IPS DF 6.9 (cell line): Measurements from ENCODE around the gene HCN2.

Experiments used
- DNase-seq: peaks from one replicate; pipeline ENCODE4 v3.0.0-alpha.2; 2013; ENCODE audit warnings: low read depth, low spot score
- H3K27ac ChIP-seq: one replicate; pipeline ENCODE4 v1.5.1; 2013; ENCODE audit warnings: low read length, control low read depth
- H3K27me3 ChIP-seq: 2 replicates; pipeline ENCODE4 v1.6.1; 2013; ENCODE audit warnings: mild to moderate bottlenecking, low read length; ENCODE audit not compliant: control insufficient read depth, insufficient read depth
- H3K36me3 ChIP-seq: 2 replicates; pipeline ENCODE4 v1.6.1; 2013; ENCODE audit warnings: low read length; ENCODE audit not compliant: control insufficient read depth, insufficient read depth
- H3K4me1 ChIP-seq: 2 replicates; pipeline ENCODE4 v1.6.1; 2013; ENCODE audit warnings: low read length; ENCODE audit not compliant: control insufficient read depth, insufficient read depth
- H3K4me3 ChIP-seq: 2 replicates; pipeline ENCODE4 v1.5.1; 2013; ENCODE audit warnings: mild to moderate bottlenecking, low read length
- H3K9me3 ChIP-seq: 2 replicates; pipeline ENCODE4 v1.6.1; 2013; ENCODE audit warnings: low read length, inconsistent platforms; ENCODE audit not compliant: control insufficient read depth, insufficient read depth
- WGBS: extraction: QIAGEN DNeasy Blood & Tissue Kit; methylation state at CpG from one replicate; pipeline ENCODE4 v1.1.7; 2013; ENCODE audit warnings: mixed read lengths, missing lambda C conversion rate; ENCODE audit not compliant: insufficient read length, insufficient coverage; 5-methylcytosine and 5-hydroxymethylcytosine counted together

The HCN2 gene

GRCh38 chr19:648305-648704, 58.6 kb downstream of the HCN2 start:
- no peaks in the 10 kb centered on the region for H3K27me3 ChIP-seq
- peaks cover 36% of the 10 kb centered on the region for H3K36me3 ChIP-seq
- WGBS = no CpG with 5 or more reads among the region's 29 CpGs
- no peaks in the 10 kb centered on the region; the same call in 1 of the 2 replicates for H3K4me1 ChIP-seq
- no peaks in the 10 kb centered on the region for H3K9me3 ChIP-seq
- no peak overlapping the region for H3K4me3 ChIP-seq
- H3K27ac ChIP-seq = no peak overlapping the region
- DNase-seq = no peak

- DNase-seq = no peak
- no peaks in the 10 kb centered on the region for H3K27me3 ChIP-seq
- no CpG with 5 or more reads among the region's 53 CpGs for WGBS
- no peaks in the 10 kb centered on the region for H3K9me3 ChIP-seq
- H3K4me1 ChIP-seq = no peaks in the 10 kb centered on the region; the same call in 1 of the 2 replicates
- H3K36me3 ChIP-seq = peaks cover 36% of the 10 kb centered on the region
- H3K4me3 ChIP-seq = no peak overlapping the region
- H3K27ac ChIP-seq = no peak overlapping the region
Observed at GRCh38 chr19:648904-649801, 59.5 kb downstream of the HCN2 start.

- Histone ChIP-seq H3K36me3 (peaks cover 36% of the 10 kb centered on the region), H3K4me1 (no peaks in the 10 kb centered on the region; the same call in 1 of the 2 replicates), H3K27me3 (no peaks in the 10 kb centered on the region), H3K9me3 (no peaks in the 10 kb centered on the region), H3K4me3 (no peak overlapping the region), H3K27ac (no peak overlapping the region)
- DNase-seq = no peak
- no CpG with 5 or more reads among the region's 11 CpGs for WGBS
Observed at GRCh38 chr19:650121-650520, 60.4 kb downstream of the HCN2 start.

- WGBS = no CpG with 5 or more reads among the region's 58 CpGs
- no peak for DNase-seq
- H3K4me1 ChIP-seq = no peaks in the 10 kb centered on the region; the same call in 1 of the 2 replicates
- H3K36me3 ChIP-seq = peaks cover 35% of the 10 kb centered on the region
- no peak overlapping the region for H3K4me3 ChIP-seq
- no peaks in the 10 kb centered on the region for H3K27me3 ChIP-seq
- no peaks in the 10 kb centered on the region for H3K9me3 ChIP-seq
- H3K27ac ChIP-seq = no peak overlapping the region
Observed at GRCh38 chr19:651114-651818, 61.6 kb downstream of the HCN2 start.

- no peak overlapping the region for H3K4me3 ChIP-seq
Observed at GRCh38 chr19:651991-652390, 62.3 kb downstream of the HCN2 start.

GRCh38 chr19:652467-653389, 63.0 kb downstream of the HCN2 start:
- no CpG with 5 or more reads among the region's 54 CpGs for WGBS

More at GRCh38 chr19:651991-652390, 62.3 kb downstream of the HCN2 start:
- peaks cover 28% of the 10 kb centered on the region for H3K36me3 ChIP-seq
- no CpG with 5 or more reads among the region's 24 CpGs for WGBS
- no peaks in the 10 kb centered on the region for H3K27me3 ChIP-seq
- no peak for DNase-seq
- H3K4me1 ChIP-seq = no peaks in the 10 kb centered on the region; the same call in 1 of the 2 replicates
- H3K27ac ChIP-seq = no peak overlapping the region
- H3K9me3 ChIP-seq = no peaks in the 10 kb centered on the region

GRCh38 chr19:653425-653824, 63.7 kb downstream of the HCN2 start:
- Histone ChIP-seq H3K4me3 (no peak overlapping the region), H3K27ac (no peak overlapping the region), H3K4me1 (no peaks in the 10 kb centered on the region; the same call in 1 of the 2 replicates), H3K27me3 (no peaks in the 10 kb centered on the region), H3K36me3 (peaks cover 13% of the 10 kb centered on the region), H3K9me3 (no peaks in the 10 kb centered on the region)
- DNase-seq = no peak
- WGBS = no CpG with 5 or more reads among the region's 17 CpGs

More at GRCh38 chr19:652467-653389, 63.0 kb downstream of the HCN2 start:
- Histone ChIP-seq H3K36me3 (peaks cover 20% of the 10 kb centered on the region), H3K9me3 (no peaks in the 10 kb centered on the region), H3K4me3 (no peak overlapping the region), H3K27me3 (no peaks in the 10 kb centered on the region), H3K4me1 (no peaks in the 10 kb centered on the region; the same call in 1 of the 2 replicates), H3K27ac (no peak overlapping the region)
- no peak for DNase-seq

GRCh38 chr19:655691-656090, 66.0 kb downstream of the HCN2 start:
- H3K4me1 ChIP-seq = no peaks in the 10 kb centered on the region; the same call in 1 of the 2 replicates
- no peaks in the 10 kb centered on the region for H3K9me3 ChIP-seq
- H3K4me3 ChIP-seq = no peak overlapping the region
- peaks cover 9% of the 10 kb centered on the region; the same call in 1 of the 2 replicates for H3K36me3 ChIP-seq
- WGBS = no CpG with 5 or more reads among the region's 17 CpGs
- no peaks in the 10 kb centered on the region for H3K27me3 ChIP-seq
- H3K27ac ChIP-seq = no peak overlapping the region
- DNase-seq = no peak

- Histone ChIP-seq H3K4me1 (no peaks in the 10 kb centered on the region; the same call in 1 of the 2 replicates), H3K9me3 (no peaks in the 10 kb centered on the region), H3K36me3 (peaks cover 5% of the 10 kb centered on the region; the same call in 1 of the 2 replicates), H3K4me3 (no peak overlapping the region), H3K27ac (no peak overlapping the region), H3K27me3 (no peaks in the 10 kb centered on the region)
- DNase-seq = no peak
- no CpG with 5 or more reads among the region's 43 CpGs for WGBS
Observed at GRCh38 chr19:656751-657559, 67.3 kb downstream of the HCN2 start.
